ENCODE data around the gene SSR4. TPM values are rescaled to one million over a fixed set of nuclear protein-coding genes. Genes with fewer than 3 reads are reported as not detected.
A peak's percentile ranks its signal among the peaks of the same experiment; 100 is the strongest.
"Not testable (repeated sequence)": the region's sequence is repeated elsewhere in the genome, so short reads cannot be mapped to it uniquely, and the experiment has no call there.

Gene SSR4
- total RNA-seq (2022), result 360 and 391 TPM in 2 replicates
- Bru-seq, nascent RNA, result percentile 80 among the genes with signal in this experiment
- BruChase-seq, experiment 1, labeled RNA remaining after a 6-hour chase, result percentile 90 among the genes with signal in this experiment
- percentile 78 among the genes with signal in this experiment for BruChase-seq, experiment 2, labeled RNA remaining after a 2-hour chase
- long read RNA-seq, transcript SSR4-203 (6 exons, 643 nt), result major isoform, 735 of 769 reads
- long read RNA-seq, transcript SSR4-210 (5 exons, 701 nt), result minor isoform, 5 of 769 reads
- long read RNA-seq, partial matches to known transcripts, result 8 of 769 reads
- long read RNA-seq, other reads (novel, unspliced or antisense), result 14 of 769 reads

- CTCF ChIA-PET, result interaction anchor here (1.1 to 1.4 kb wide), 3 partner anchors 91 to 153 kb away, joined by 3 to 4 read pairs (median 4); no protein-coding TSS in a partner anchor
- peak; percentile 94 for DNase-seq
- no TSS peak for BruUV-seq (replicated peaks)
- Mint-ChIP-seq H3K4me3 (ENCODE audit: low read depth, unreplicated experiment) (peak within 1 kb of the TSS; percentile 85), H3K9me3 (ENCODE audit: low read depth, unreplicated experiment) (no peaks in the 10 kb centered on the region), H3K27ac (ENCODE audit: unreplicated experiment) (peak within 1 kb of the TSS; percentile 94), H3K36me3 (ENCODE audit: insufficient read depth, unreplicated experiment) (peaks cover 61% of the 10 kb centered on the region), H3K27me3 (ENCODE audit: unreplicated experiment) (no peaks in the 10 kb centered on the region), H3K4me1 (ENCODE audit: low read depth, unreplicated experiment) (peaks cover 14% of the 10 kb centered on the region)
- intact Hi-C loops (cut with micrococcal nuclease; ENCODE audit: unreplicated experiment), result no loop called here
- no peak for TF ChIP-seq CTCF (IDR thresholded peaks at IDR 0.05; ENCODE audit: unreplicated experiment)
Measured at GRCh38 chrX:153794018-153794896, at the start of gene SSR4, which contains the start of gene IDH3G. Gene SSR4, plus strand, starts transcription at chrX:153794668. Its CDS starts 20 bp downstream, at chrX:153794688. Gene IDH3G, minus strand, starts transcription at chrX:153794375. Its CDS starts 49 bp downstream, at chrX:153794326.

- H3K4me1 Mint-ChIP-seq (ENCODE audit: low read depth, unreplicated experiment); H3K36me3 Mint-ChIP-seq (ENCODE audit: insufficient read depth, unreplicated experiment); intact Hi-C loops (cut with micrococcal nuclease; ENCODE audit: unreplicated experiment); CTCF ChIA-PET; H3K27me3 Mint-ChIP-seq (ENCODE audit: unreplicated experiment); BruUV-seq (replicated peaks); H3K4me3 Mint-ChIP-seq (ENCODE audit: low read depth, unreplicated experiment); DNase-seq; H3K9me3 Mint-ChIP-seq (ENCODE audit: low read depth, unreplicated experiment); H3K27ac Mint-ChIP-seq (ENCODE audit: unreplicated experiment): not testable (repeated sequence)
Measured at GRCh38 chrX:153745067-153745433, 49.4 kb upstream of the SSR4 start.

- BruUV-seq (replicated peaks), result no TSS peak
- DNase-seq, result no peak
- no peak overlapping the region for H3K27ac Mint-ChIP-seq (ENCODE audit: unreplicated experiment)
- H3K36me3 Mint-ChIP-seq (ENCODE audit: insufficient read depth, unreplicated experiment), result no peaks in the 10 kb centered on the region
- no peak for TF ChIP-seq CTCF (IDR thresholded peaks at IDR 0.05; ENCODE audit: unreplicated experiment)
- H3K9me3 Mint-ChIP-seq (ENCODE audit: low read depth, unreplicated experiment), result no peaks in the 10 kb centered on the region
- CTCF ChIA-PET, result no interaction called here
- no peak overlapping the region for H3K4me3 Mint-ChIP-seq (ENCODE audit: low read depth, unreplicated experiment)
- H3K27me3 Mint-ChIP-seq (ENCODE audit: unreplicated experiment), result no peaks in the 10 kb centered on the region
- intact Hi-C loops (cut with micrococcal nuclease; ENCODE audit: unreplicated experiment), result no loop called here
- H3K4me1 Mint-ChIP-seq (ENCODE audit: low read depth, unreplicated experiment), result no peaks in the 10 kb centered on the region
Measured at GRCh38 chrX:153746359-153746758, 48.1 kb upstream of the SSR4 start.

GRCh38 chrX:153746991-153747390, 47.5 kb upstream of the SSR4 start:
- DNase-seq; H3K36me3 Mint-ChIP-seq (ENCODE audit: insufficient read depth, unreplicated experiment); CTCF ChIA-PET; intact Hi-C loops (cut with micrococcal nuclease; ENCODE audit: unreplicated experiment); BruUV-seq (replicated peaks); H3K9me3 Mint-ChIP-seq (ENCODE audit: low read depth, unreplicated experiment); H3K4me1 Mint-ChIP-seq (ENCODE audit: low read depth, unreplicated experiment); H3K27me3 Mint-ChIP-seq (ENCODE audit: unreplicated experiment); H3K27ac Mint-ChIP-seq (ENCODE audit: unreplicated experiment); H3K4me3 Mint-ChIP-seq (ENCODE audit: low read depth, unreplicated experiment): not testable (repeated sequence)

GRCh38 chrX:153749017-153749416, 45.5 kb upstream of the SSR4 start:
- H3K4me1 Mint-ChIP-seq (ENCODE audit: low read depth, unreplicated experiment); H3K9me3 Mint-ChIP-seq (ENCODE audit: low read depth, unreplicated experiment); DNase-seq; intact Hi-C loops (cut with micrococcal nuclease; ENCODE audit: unreplicated experiment); H3K27ac Mint-ChIP-seq (ENCODE audit: unreplicated experiment); BruUV-seq (replicated peaks); H3K4me3 Mint-ChIP-seq (ENCODE audit: low read depth, unreplicated experiment); H3K36me3 Mint-ChIP-seq (ENCODE audit: insufficient read depth, unreplicated experiment); CTCF ChIA-PET; H3K27me3 Mint-ChIP-seq (ENCODE audit: unreplicated experiment): not testable (repeated sequence)

Data from Calu3 (cell line).